HG02571 (cell line): ENCODE data around the gene KIAA0586.
"Not testable (repeated sequence)": the region's sequence is repeated elsewhere in the genome, so short reads cannot be mapped to it uniquely, and the experiment has no call there.

Source experiments
- ATAC-seq: cut with Tn5 transposase; IDR thresholded peaks from one replicate; pipeline ENCODE4 v1.9.1; 2021; ENCODE audit warnings: mild to moderate bottlenecking, moderate library complexity; ENCODE audit not compliant: unreplicated experiment

Gene KIAA0586

DNA sequence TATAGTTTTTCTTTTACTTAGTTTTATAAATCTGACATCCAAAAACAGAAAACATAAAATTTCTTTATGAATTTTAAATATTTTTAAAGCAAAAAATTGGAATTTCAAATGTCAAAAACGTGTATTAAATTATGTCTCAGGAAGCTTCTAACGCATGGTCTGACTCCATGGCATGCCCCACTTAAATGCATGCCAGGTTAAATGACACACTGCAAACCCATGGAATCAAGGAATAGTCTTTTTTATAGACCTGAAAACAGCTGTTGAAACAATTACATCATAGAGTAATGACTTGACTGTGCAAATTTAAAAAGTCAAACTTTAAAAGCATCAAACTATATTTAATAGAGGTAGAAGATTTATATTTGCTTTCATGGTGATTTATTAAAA lies 114.1 kb downstream of the KIAA0586 start:
- ATAC-seq: no peak

DNA sequence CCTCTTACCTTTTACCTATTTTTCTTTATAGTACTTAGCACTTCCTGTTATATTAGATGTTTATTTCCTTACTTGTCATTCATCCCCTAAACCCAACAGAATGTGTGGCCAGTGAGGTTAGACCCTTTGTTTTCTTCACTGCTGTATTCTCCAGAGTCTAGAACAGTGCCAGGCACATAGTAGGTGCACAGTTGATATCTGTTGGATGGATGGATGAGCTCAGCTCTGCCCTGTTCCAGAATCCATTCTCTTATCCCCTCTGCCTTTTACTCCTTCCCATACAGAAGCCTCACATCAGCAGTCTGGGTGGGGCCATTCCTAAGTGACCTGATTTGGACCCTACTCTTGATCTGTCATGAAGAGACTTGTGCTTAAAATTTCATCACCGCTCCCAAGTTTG lies 115.7 kb downstream of the KIAA0586 start:
- ATAC-seq: no peak

GRCh38 chr14:58547649-58548048 lies 120.1 kb downstream of the KIAA0586 start:
- ATAC-seq: no peak

DNA sequence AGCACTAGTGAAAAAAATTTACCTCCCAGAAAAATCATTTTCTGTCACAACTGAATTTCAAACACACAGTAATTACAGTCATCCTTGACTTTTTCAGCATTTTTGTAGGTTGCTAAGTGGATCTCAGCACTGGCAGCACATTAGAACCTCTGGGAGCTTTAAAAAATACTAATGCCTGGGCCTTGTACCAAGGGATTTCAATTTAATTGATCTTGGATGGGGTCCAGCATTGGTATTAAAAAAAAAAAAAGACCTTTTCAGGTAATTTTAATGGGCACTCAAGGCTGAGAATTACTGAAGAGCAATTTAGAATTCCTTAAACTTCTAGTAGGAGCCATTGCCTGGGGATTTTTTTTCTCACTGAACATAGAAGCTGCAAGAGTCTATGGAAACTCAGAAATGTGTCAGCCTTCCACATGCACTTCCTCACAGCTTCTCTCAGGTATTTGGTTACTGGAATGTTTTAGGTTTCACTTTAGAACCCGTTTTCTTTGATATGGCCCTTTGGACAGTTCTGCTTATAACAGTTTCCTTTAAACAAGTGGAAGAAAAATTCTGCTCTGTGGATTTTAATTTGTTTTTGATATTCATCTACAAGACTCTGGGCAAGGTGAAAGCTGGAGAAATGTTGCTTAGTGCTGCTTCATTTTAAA lies 121.7 kb downstream of the KIAA0586 start:
- no peak for ATAC-seq

- no peak for ATAC-seq
Measured at GRCh38 chr14:58553959-58554358, 126.4 kb downstream of the KIAA0586 start.

GRCh38 chr14:58555647-58556046 lies 128.1 kb downstream of the KIAA0586 start:
- ATAC-seq: no peak

- no peak for ATAC-seq
Measured at GRCh38 chr14:58557242-58557641, 129.7 kb downstream of the KIAA0586 start.

GRCh38 chr14:58560208-58560607 lies 132.7 kb downstream of the KIAA0586 start:
- no peak for ATAC-seq

- no peak for ATAC-seq
Measured at GRCh38 chr14:58562141-58562540, 134.6 kb downstream of the KIAA0586 start.

GRCh38 chr14:58563978-58564377 lies 136.5 kb downstream of the KIAA0586 start:
- no peak for ATAC-seq

DNA sequence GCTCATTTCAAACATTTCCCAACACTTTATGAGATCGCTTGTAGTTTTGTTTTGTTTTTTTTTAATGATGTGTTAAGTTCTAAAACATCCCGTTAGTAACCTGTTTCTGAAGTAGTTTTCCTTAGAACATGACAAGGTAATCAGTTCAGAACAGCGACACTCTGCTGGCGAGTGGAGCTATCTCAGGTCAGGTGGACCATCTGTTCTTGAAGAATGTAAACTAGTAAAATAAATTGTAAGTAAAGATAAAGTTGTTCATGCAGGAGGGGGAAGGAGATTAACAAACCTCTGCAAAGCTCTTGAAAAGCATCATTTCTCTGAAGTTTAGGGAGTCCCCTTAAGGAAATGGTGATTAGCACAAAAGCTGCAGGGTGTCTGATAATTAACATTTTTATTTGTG lies 138.3 kb downstream of the KIAA0586 start:
- ATAC-seq: no peak

DNA sequence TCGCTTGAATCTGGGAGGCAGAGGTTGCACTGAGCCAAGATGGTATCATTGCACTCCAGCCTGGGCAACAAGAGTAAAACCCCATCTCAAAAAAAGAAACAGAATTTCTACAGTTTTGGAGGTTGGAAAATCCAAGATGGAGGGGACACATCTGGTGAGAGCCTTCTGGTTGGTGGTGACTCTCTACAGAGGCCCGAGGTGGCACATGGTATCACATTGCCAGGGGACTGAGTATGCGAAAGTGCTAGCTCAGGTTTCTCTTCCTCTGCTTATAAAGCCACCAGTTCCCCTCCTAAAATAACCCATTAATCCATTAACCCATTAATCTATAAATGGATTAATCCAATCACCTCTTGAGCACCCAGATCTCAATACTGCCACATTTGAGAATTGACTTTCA lies 139.5 kb downstream of the KIAA0586 start:
- no peak for ATAC-seq

- no peak for ATAC-seq
Measured at GRCh38 chr14:58568322-58568721, 140.8 kb downstream of the KIAA0586 start.

DNA sequence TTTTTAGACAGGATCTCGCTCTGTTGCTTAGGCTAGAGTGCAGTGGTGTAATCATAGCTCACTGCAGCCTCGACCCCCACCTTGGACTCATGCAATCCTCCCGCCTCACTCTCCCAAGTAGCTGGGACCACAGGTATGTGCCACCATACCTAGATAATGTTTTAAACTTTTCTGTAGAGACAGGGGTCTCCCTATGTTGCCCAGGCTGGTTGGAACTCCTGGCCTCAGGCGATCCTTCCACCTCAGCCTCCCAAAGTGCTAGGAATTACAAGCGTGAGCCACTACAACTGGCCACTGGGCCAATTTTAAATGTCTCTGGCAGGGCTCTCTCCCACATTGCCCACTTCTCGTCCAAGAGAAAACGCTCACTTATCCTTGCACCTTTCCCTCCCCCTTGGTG lies 143.7 kb downstream of the KIAA0586 start:
- no peak for ATAC-seq

DNA sequence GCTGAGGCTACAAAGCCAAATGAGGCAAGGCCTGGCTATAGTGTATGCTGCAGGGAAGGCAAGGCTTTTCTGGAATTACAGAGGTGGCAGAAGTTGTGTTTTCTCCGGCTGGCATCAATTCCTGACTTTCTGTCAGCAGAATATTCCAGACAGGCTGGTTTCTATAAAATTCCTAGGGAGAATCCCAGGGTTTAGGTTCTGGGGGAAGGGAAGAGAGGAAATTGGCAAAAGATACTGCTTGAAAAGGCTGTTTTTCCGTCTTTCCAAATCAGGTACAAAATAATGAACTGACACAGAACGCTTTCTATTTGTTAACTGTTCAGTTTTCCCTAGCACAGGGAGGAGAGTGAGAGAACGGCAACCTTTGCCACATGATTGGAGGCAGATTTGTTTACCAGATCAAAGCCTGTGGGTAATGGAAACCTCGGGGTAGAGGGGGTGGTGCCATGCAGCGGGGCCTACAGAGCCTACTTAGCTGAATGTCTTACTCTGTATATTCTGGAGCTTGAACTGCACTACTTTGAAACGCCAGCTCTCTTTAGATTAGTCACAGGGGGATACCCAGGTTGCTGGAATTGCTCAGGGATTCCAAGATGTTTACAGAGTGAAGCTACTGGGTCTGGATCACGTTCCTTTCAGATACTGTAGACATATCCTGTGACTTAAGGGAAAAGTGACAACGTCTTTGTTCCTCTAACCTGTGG lies 144.4 kb downstream of the KIAA0586 start:
- ATAC-seq: no peak

- no peak for ATAC-seq
Measured at GRCh38 chr14:58572473-58572853, 144.9 kb downstream of the KIAA0586 start.

DNA sequence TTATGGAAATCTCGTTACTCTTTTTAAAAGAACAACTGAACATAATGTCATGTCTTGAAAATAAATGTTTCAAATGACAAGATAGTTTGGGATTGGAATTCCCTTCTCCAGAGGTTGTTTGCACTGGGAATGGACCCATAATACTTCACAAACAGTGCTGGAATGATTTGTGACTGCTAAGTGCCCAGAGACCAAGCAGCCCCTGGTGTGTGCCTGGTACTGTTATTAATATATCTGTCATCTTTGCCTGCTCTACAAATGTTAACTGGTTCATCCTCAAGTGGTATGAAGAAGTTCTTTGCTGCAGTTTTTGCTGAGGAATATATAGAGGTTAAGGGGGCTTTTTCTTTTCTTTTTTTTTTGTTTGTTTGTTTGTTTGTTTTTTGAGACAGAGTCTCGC lies 145.3 kb downstream of the KIAA0586 start:
- ATAC-seq: no peak

DNA sequence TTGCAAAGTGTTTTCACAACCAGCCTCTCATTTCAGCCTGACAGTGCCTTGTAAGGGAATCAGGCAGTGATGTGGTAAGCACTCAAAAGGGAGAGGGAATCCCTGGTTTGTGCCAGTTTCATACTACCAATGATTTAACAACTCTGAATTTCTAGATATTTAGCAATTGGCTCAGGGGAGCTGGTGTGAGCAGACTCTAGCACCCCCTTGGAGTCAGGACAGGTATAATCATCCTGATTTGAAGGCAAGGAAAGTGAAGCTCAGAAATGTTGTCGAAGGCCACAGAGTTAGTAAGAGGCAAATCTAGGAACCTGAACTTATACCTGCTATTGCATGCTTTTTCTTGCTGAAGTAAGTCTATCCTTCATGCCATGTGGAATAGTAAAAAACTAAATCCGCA lies 147.1 kb downstream of the KIAA0586 start:
- no peak for ATAC-seq

- no peak for ATAC-seq
Measured at GRCh38 chr14:58575956-58576355, 148.4 kb downstream of the KIAA0586 start.

GRCh38 chr14:58580035-58580434 lies 152.5 kb downstream of the KIAA0586 start:
- ATAC-seq: not testable (repeated sequence)

DNA sequence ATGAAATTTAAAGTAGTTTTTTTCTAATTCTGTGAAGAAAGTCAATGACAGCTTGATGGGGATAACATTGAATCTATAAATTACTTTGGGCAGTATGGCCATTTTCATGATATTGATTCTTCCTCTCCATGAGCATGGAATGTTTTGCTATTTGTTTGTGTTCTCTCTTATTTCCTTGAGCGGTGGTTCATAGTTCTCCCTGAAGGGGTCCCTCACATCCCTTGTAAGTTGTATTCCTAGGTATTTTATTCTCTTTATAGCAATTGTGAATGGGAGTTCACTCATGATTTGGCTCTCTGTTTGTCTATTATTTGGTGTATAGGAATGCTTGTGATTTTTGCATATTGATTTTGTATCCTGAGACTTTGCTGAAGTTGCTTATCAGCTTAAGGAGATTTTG lies 153.9 kb downstream of the KIAA0586 start:
- ATAC-seq: not testable (repeated sequence)

GRCh38 chr14:58584383-58584782 lies 156.9 kb downstream of the KIAA0586 start:
- ATAC-seq: no peak

- no peak for ATAC-seq
Measured at GRCh38 chr14:58587271-58587670, 159.8 kb downstream of the KIAA0586 start.
